ENCODE results near the gene ECT2.

The ECT2 gene

GRCh38 chr3:172844428-172844827 is 93.9 kb downstream of the ECT2 start:
- H2AFZ ChIP-seq (ENCODE audit: insufficient read depth, low read length, poor library complexity) = no peak overlapping the region
- no peak overlapping the region for H3K4me2 ChIP-seq (ENCODE audit: low read length)
- no peak overlapping the region for H3K14ac ChIP-seq (ENCODE audit: low read length)
- no peaks in the 10 kb centered on the region for H3K79me2 ChIP-seq (ENCODE audit: control insufficient read depth, insufficient read depth, low read length, poor library complexity)
- H3K36me3 ChIP-seq (ENCODE audit: control insufficient read depth in 1 of 2, insufficient read depth in 2 of 2, low read length in 2 of 2) = no peaks in the 10 kb centered on the region
- no peak overlapping the region for H3K18ac ChIP-seq (ENCODE audit: low read length)
- H3K23ac ChIP-seq (ENCODE audit: low read length) = no peak overlapping the region
- no peak overlapping the region for H3K9ac ChIP-seq (ENCODE audit: low read length)
- DNase-seq = peak; percentile 59 to 91
- H3K4me3 ChIP-seq (ENCODE audit: low read depth, low read length) = no peak overlapping the region
- no peak overlapping the region for H4K91ac ChIP-seq (ENCODE audit: low read depth, low read length)
- H4K8ac ChIP-seq (ENCODE audit: low read depth, low read length) = no peak overlapping the region
- no peak overlapping the region for H2AK5ac ChIP-seq (ENCODE audit: low read length)
- no peak overlapping the region for H3K27ac ChIP-seq (ENCODE audit: low read depth, low read length)
- H3K9me3 ChIP-seq (ENCODE audit: insufficient read depth, low read depth, low read length) = no peaks in the 10 kb centered on the region
- H4K12ac ChIP-seq (ENCODE audit: low read depth, low read length) = no peak overlapping the region
- H3K4me1 ChIP-seq (ENCODE audit: control insufficient read depth in 1 of 2, insufficient read depth in 2 of 2, low read length in 2 of 2) = no peaks in the 10 kb centered on the region
- H2BK5ac ChIP-seq (ENCODE audit: low read depth, low read length, poor library complexity) = no peak overlapping the region
- no peaks in the 10 kb centered on the region for H3K27me3 ChIP-seq (ENCODE audit: insufficient read depth, low read length)
- no peak overlapping the region for H2BK12ac ChIP-seq (ENCODE audit: low read length)
- no peaks in the 10 kb centered on the region for H3K79me1 ChIP-seq (ENCODE audit: low read length)
- H2BK120ac ChIP-seq (ENCODE audit: insufficient read depth, low read length, poor library complexity) = no peak overlapping the region
- H3K4ac ChIP-seq (ENCODE audit: low read depth, low read length) = no peak overlapping the region
- WGBS (ENCODE audit: extremely low coverage, insufficient coverage, insufficient read length) = no CpG with 5 or more reads among the region's 4 CpGs

GRCh38 chr3:172846103-172846561 is 95.6 kb downstream of the ECT2 start:
- Histone ChIP-seq H4K8ac (ENCODE audit: low read depth, low read length) (no peak overlapping the region), H3K4me1 (ENCODE audit: control insufficient read depth in 1 of 2, insufficient read depth in 2 of 2, low read length in 2 of 2) (no peaks in the 10 kb centered on the region), H3K9me3 (ENCODE audit: insufficient read depth, low read depth, low read length) (no peaks in the 10 kb centered on the region), H2BK12ac (ENCODE audit: low read length) (no peak overlapping the region), H3K79me1 (ENCODE audit: low read length) (no peaks in the 10 kb centered on the region), H2BK120ac (ENCODE audit: insufficient read depth, low read length, poor library complexity) (no peak overlapping the region), H3K79me2 (ENCODE audit: control insufficient read depth, insufficient read depth, low read length, poor library complexity) (no peaks in the 10 kb centered on the region), H4K12ac (ENCODE audit: low read depth, low read length) (no peak overlapping the region), H3K4me3 (ENCODE audit: low read depth, low read length) (no peak overlapping the region), H2BK5ac (ENCODE audit: low read depth, low read length, poor library complexity) (no peak overlapping the region), H3K23ac (ENCODE audit: low read length) (no peak overlapping the region), H3K4me2 (ENCODE audit: low read length) (no peak overlapping the region), H3K9ac (ENCODE audit: low read length) (no peak overlapping the region), H4K91ac (ENCODE audit: low read depth, low read length) (no peak overlapping the region), H3K18ac (ENCODE audit: low read length) (no peak overlapping the region), H3K36me3 (ENCODE audit: control insufficient read depth in 1 of 2, insufficient read depth in 2 of 2, low read length in 2 of 2) (no peaks in the 10 kb centered on the region), H3K14ac (ENCODE audit: low read length) (no peak overlapping the region), H3K4ac (ENCODE audit: low read depth, low read length) (no peak overlapping the region), H3K27me3 (ENCODE audit: insufficient read depth, low read length) (no peaks in the 10 kb centered on the region), H2AFZ (ENCODE audit: insufficient read depth, low read length, poor library complexity) (no peak overlapping the region), H2AK5ac (ENCODE audit: low read length) (no peak overlapping the region), H3K27ac (ENCODE audit: low read depth, low read length) (no peak overlapping the region)
- DNase-seq = no peak
- no CpG with 5 or more reads among the region's 4 CpGs for WGBS (ENCODE audit: extremely low coverage, insufficient coverage, insufficient read length)

- no peak overlapping the region for H3K9ac ChIP-seq (ENCODE audit: low read length)
- H3K79me1 ChIP-seq (ENCODE audit: low read length) = no peaks in the 10 kb centered on the region
- no peak overlapping the region for H4K12ac ChIP-seq (ENCODE audit: low read depth, low read length)
- no peak overlapping the region for H2BK5ac ChIP-seq (ENCODE audit: low read depth, low read length, poor library complexity)
- H3K27me3 ChIP-seq (ENCODE audit: insufficient read depth, low read length) = no peaks in the 10 kb centered on the region
- no peak overlapping the region for H3K4me2 ChIP-seq (ENCODE audit: low read length)
- H3K9me3 ChIP-seq (ENCODE audit: insufficient read depth, low read depth, low read length) = no peaks in the 10 kb centered on the region
- H3K79me2 ChIP-seq (ENCODE audit: control insufficient read depth, insufficient read depth, low read length, poor library complexity) = no peaks in the 10 kb centered on the region
- H4K91ac ChIP-seq (ENCODE audit: low read depth, low read length) = no peak overlapping the region
- no peaks in the 10 kb centered on the region for H3K36me3 ChIP-seq (ENCODE audit: control insufficient read depth in 1 of 2, insufficient read depth in 2 of 2, low read length in 2 of 2)
- no peak overlapping the region for H2AFZ ChIP-seq (ENCODE audit: insufficient read depth, low read length, poor library complexity)
- DNase-seq = no peak
- no peak overlapping the region for H2BK12ac ChIP-seq (ENCODE audit: low read length)
- H3K18ac ChIP-seq (ENCODE audit: low read length) = no peak overlapping the region
- H3K14ac ChIP-seq (ENCODE audit: low read length) = no peak overlapping the region
- H3K4me3 ChIP-seq (ENCODE audit: low read depth, low read length) = no peak overlapping the region
- no peak overlapping the region for H2BK120ac ChIP-seq (ENCODE audit: insufficient read depth, low read length, poor library complexity)
- H3K4ac ChIP-seq (ENCODE audit: low read depth, low read length) = no peak overlapping the region
- H3K27ac ChIP-seq (ENCODE audit: low read depth, low read length) = no peak overlapping the region
- H3K4me1 ChIP-seq (ENCODE audit: control insufficient read depth in 1 of 2, insufficient read depth in 2 of 2, low read length in 2 of 2) = no peaks in the 10 kb centered on the region
- no peak overlapping the region for H2AK5ac ChIP-seq (ENCODE audit: low read length)
- WGBS (ENCODE audit: extremely low coverage, insufficient coverage, insufficient read length) = no CpG with 5 or more reads among the region's 2 CpGs
- H3K23ac ChIP-seq (ENCODE audit: low read length) = no peak overlapping the region
- H4K8ac ChIP-seq (ENCODE audit: low read depth, low read length) = no peak overlapping the region
Measured at GRCh38 chr3:172846706-172847105, 96.2 kb downstream of the ECT2 start.

- H4K91ac ChIP-seq (ENCODE audit: low read depth, low read length) = no peak overlapping the region
- no peaks in the 10 kb centered on the region for H3K36me3 ChIP-seq (ENCODE audit: control insufficient read depth in 1 of 2, insufficient read depth in 2 of 2, low read length in 2 of 2)
- no peaks in the 10 kb centered on the region for H3K79me2 ChIP-seq (ENCODE audit: control insufficient read depth, insufficient read depth, low read length, poor library complexity)
- no peak overlapping the region for H3K9ac ChIP-seq (ENCODE audit: low read length)
- no peak overlapping the region for H2AK5ac ChIP-seq (ENCODE audit: low read length)
- H3K27ac ChIP-seq (ENCODE audit: low read depth, low read length) = no peak overlapping the region
- H3K9me3 ChIP-seq (ENCODE audit: insufficient read depth, low read depth, low read length) = no peaks in the 10 kb centered on the region
- no peak overlapping the region for H4K12ac ChIP-seq (ENCODE audit: low read depth, low read length)
- no peak overlapping the region for H3K4me3 ChIP-seq (ENCODE audit: low read depth, low read length)
- no peak overlapping the region for H3K23ac ChIP-seq (ENCODE audit: low read length)
- no peak overlapping the region for H2BK5ac ChIP-seq (ENCODE audit: low read depth, low read length, poor library complexity)
- H3K79me1 ChIP-seq (ENCODE audit: low read length) = no peaks in the 10 kb centered on the region
- H3K18ac ChIP-seq (ENCODE audit: low read length) = no peak overlapping the region
- H2AFZ ChIP-seq (ENCODE audit: insufficient read depth, low read length, poor library complexity) = no peak overlapping the region
- no peaks in the 10 kb centered on the region for H3K4me1 ChIP-seq (ENCODE audit: control insufficient read depth in 1 of 2, insufficient read depth in 2 of 2, low read length in 2 of 2)
- H4K8ac ChIP-seq (ENCODE audit: low read depth, low read length) = no peak overlapping the region
- H3K14ac ChIP-seq (ENCODE audit: low read length) = no peak overlapping the region
- no peak overlapping the region for H3K4ac ChIP-seq (ENCODE audit: low read depth, low read length)
- H3K27me3 ChIP-seq (ENCODE audit: insufficient read depth, low read length) = no peaks in the 10 kb centered on the region
- no peak for DNase-seq
- H2BK12ac ChIP-seq (ENCODE audit: low read length) = no peak overlapping the region
- H2BK120ac ChIP-seq (ENCODE audit: insufficient read depth, low read length, poor library complexity) = no peak overlapping the region
- no peak overlapping the region for H3K4me2 ChIP-seq (ENCODE audit: low read length)
Measured at GRCh38 chr3:172847292-172847691, 96.8 kb downstream of the ECT2 start.

All from trophoblast cell (in vitro differentiated cells and primary cell).